SU-DHL-6 (cell line): ENCODE data around the gene STOML1.

ENCODE experiments used
- EZH2phosphoT487 ChIP-seq: fragments of 200-600 bp; sonication (generic), shearing (Covaris generic); conservative IDR thresholded peaks from 2 replicates; pipeline ENCODE4 v1.6.1; 2018; ENCODE audit warnings: mild to moderate bottlenecking, antibody characterized with exemption, low read length, moderate library complexity, mixed read lengths
- TF ChIP-seq, protein P1 (sequence below): fragments of 200-600 bp; sonication (generic); IDR thresholded peaks from one replicate; pipeline ENCODE4 v1.5.1; 2017; ENCODE audit warnings: antibody characterized with exemption, mild to moderate bottlenecking, low read length, moderate library complexity; ENCODE audit not compliant: insufficient read depth, poor library complexity, severe bottlenecking

DNA sequence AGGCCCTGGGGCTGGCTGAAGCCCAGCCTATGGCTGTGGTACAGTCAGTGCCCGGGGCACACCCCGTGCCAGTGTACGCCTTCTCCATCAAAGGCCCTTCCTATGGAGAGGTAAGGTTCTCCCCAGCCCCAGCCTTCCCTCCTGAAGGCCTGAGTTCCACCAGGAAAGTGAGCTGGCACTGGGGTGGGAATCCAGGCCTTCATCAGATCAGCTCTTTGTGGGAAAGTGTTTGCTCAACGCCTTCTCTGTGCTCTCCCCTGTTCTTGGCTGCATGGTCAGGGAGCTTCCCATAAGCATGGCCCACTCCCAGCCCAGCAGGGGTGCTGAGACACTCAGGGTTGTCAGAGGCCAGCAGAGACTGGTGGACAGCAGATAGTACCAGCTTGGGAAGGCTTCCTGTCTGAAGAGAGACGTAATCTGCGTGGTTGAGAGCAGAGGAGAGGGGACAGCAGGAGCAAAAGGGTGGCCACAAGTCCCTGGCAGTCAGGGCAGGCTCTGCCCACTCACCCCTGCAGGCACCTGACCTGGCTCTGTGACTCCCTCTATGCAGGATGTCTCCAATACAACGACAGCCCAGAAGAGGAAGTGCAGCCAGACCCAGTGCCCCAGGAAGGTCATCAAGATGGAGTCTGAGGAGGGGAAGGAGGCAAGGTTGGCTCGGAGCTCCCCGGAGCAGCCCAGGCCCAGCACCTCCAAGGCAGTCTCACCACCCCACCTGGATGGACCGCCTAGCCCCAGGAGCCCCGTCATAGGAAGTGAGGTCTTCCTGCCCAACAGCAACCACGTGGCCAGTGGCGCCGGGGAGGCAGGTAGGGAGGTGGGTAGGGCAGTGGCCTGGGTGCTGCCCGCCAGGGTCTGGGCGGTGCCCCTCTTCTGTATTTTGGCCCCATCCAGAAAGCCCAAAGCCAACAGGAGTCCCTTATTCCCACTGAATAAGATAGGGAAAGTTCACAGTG lies 40.8 kb upstream of the STOML1 start:
- TF ChIP-seq, protein P1, sequence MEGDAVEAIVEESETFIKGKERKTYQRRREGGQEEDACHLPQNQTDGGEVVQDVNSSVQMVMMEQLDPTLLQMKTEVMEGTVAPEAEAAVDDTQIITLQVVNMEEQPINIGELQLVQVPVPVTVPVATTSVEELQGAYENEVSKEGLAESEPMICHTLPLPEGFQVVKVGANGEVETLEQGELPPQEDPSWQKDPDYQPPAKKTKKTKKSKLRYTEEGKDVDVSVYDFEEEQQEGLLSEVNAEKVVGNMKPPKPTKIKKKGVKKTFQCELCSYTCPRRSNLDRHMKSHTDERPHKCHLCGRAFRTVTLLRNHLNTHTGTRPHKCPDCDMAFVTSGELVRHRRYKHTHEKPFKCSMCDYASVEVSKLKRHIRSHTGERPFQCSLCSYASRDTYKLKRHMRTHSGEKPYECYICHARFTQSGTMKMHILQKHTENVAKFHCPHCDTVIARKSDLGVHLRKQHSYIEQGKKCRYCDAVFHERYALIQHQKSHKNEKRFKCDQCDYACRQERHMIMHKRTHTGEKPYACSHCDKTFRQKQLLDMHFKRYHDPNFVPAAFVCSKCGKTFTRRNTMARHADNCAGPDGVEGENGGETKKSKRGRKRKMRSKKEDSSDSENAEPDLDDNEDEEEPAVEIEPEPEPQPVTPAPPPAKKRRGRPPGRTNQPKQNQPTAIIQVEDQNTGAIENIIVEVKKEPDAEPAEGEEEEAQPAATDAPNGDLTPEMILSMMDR = no peak
- no peak for TF ChIP-seq EZH2phosphoT487
